Body of pancreas (tissue), 4 donors: ENCODE data around the gene SEZ6L2.

ENCODE experiments used
- CTCF ChIP-seq, 7 experiments: fragments of 450-650 bp in 4 of 7; fragments of 200-600 bp in 3 of 7; sonication (generic) in 3 of 7; IDR thresholded peaks; one replicate each; pipeline ENCODE4 v1.5.1; 2016 to 2019; ENCODE audit warnings: antibody characterized with exemption in 7 of 7
- POLR2A ChIP-seq, 3 donors: fragments of 450-650 bp; IDR thresholded peaks; one replicate each; pipeline ENCODE4 v1.6.1; 2016; ENCODE audit warnings: antibody characterized with exemption in 3 of 3, mild to moderate bottlenecking in 2 of 3

DNA sequence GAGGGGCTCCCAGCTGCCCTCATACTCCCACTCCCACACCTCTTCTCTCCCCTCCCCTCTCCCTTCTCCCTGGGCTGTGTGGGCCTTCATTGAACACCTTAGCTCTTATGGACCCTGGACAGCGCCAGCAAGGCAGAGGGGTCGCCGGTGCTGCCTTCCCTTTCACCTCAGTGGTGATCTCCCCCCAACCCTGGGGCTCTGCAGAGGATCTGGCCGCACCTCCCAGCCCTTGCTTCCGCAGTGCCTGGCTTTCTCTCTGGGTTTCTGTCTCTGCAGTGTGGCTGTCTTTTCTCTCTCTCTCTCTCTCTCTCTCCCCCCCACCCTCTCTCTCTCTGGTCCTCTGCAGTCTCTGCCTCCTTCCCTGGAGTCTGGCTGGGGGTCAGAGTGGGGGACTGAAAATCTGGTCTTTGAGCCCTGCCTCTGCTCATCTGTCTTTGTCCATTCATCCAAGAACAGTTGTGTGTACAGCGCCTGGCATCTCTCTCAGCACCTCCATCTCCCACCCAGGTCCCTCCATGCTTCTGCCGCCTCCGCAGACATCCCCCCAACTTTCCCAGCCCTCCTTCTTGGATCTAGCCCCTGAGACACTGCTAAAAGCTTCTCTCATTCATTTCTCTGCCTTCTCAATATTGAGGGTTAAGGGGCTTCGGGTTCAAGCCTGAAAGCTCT lies 1.1 kb downstream of the SEZ6L2 start:
- TF ChIP-seq CTCF (IDR thresholded peaks at IDR 0.05) (no peak), POLR2A (IDR thresholded peaks at IDR 0.05) (no peak)
